ENCODE measurements around the gene NR1I2. TPM values are rescaled to one million over a fixed set of nuclear protein-coding genes. Genes with fewer than 3 reads are reported as not detected.

NR1I2 gene
- not detected in 2 replicates for total RNA-seq (2014; rRNA removed; shearing (Covaris generic); ENCODE audit: low replicate concordance)

DNA sequence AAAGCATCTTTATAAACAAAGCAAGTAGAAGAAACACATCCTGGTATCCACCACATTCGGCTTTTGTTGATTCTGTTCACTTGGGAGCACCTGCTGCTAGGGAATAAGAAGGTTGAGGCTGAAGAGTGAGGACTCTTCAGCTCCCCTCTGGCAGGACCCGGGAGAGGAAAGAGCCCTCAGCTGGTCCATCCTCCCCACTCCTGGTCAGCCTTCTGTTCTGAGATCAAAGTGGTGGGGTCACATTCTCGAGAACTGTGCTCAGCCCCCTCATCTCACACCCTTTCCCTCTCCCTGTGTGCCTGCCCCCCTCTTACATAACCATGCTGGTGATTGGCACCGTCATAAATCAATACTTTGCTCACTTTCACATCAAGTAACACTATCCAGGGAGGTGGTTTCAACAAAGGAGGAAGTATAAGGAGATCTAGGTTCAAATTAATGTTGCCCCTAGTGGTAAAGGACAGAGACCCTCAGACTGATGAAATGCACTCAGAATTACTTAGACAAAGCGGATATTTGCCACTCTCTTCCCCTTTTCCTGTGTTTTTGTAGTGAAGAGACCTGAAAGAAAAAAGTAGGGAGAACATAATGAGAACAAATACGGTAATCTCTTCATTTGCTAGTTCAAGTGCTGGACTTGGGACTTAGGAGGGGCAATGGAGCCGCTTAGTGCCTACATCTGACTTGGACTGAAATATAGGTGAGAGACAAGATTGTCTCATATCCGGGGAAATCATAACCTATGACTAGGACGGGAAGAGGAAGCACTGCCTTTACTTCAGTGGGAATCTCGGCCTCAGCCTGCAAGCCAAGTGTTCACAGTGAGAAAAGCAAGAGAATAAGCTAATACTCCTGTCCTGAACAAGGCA is at the start of gene NR1I2:
NR1I2 (plus strand) TSS at position 772 of the 869 bp plus-strand sequence.
- in situ Hi-C loops (cut with HindIII; ENCODE audit: low pct_unique_long_range_greater_than_20kb, low sequenced_read_pairs) = no loop called here
- no peak for DNase-seq (ENCODE audit: low read depth)

DNA sequence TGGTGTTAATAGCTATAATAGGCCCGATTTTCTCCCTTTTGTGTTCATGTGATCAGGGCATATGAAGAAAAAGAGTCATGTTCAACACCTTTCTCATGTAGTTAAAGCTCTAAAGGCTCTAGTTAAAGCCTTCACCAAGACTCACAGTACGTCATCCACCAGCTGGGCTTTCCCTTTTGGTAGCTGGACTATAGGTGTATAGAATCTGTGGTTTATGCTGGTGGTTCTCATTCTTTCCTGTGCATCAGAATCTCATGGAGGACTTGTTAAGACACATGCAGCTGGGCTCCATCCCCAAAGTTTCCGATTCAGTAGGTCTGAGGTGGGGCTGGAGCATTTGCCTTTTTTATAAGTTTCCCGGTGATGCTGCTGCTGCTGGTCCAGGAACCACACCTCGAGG is 48.1 kb upstream of the NR1I2 start:
- in situ Hi-C loops (cut with HindIII; ENCODE audit: low pct_unique_long_range_greater_than_20kb, low sequenced_read_pairs) = no loop called here
- DNase-seq (ENCODE audit: low read depth) = no peak

DNA sequence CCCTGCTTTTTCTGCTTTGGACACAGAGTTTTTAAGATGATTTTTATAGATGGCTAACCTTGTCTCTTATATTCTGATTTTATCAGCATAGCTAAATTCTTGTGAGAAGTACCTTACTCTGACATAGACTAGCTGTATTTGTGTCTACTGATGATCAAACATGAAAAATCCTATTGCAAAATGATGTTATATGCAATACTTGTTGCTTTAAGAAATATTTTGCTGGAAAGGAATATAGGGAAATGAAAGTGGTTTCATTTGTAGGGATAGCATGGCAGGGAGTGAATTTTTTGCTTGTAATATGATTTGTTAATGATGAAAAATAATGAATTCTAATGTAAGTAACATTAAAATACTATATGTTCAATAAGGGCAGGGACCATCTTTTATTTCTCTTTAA is 43.2 kb upstream of the NR1I2 start:
- in situ Hi-C loops (cut with HindIII; ENCODE audit: low pct_unique_long_range_greater_than_20kb, low sequenced_read_pairs) = no loop called here
- DNase-seq (ENCODE audit: low read depth) = no peak

DNA sequence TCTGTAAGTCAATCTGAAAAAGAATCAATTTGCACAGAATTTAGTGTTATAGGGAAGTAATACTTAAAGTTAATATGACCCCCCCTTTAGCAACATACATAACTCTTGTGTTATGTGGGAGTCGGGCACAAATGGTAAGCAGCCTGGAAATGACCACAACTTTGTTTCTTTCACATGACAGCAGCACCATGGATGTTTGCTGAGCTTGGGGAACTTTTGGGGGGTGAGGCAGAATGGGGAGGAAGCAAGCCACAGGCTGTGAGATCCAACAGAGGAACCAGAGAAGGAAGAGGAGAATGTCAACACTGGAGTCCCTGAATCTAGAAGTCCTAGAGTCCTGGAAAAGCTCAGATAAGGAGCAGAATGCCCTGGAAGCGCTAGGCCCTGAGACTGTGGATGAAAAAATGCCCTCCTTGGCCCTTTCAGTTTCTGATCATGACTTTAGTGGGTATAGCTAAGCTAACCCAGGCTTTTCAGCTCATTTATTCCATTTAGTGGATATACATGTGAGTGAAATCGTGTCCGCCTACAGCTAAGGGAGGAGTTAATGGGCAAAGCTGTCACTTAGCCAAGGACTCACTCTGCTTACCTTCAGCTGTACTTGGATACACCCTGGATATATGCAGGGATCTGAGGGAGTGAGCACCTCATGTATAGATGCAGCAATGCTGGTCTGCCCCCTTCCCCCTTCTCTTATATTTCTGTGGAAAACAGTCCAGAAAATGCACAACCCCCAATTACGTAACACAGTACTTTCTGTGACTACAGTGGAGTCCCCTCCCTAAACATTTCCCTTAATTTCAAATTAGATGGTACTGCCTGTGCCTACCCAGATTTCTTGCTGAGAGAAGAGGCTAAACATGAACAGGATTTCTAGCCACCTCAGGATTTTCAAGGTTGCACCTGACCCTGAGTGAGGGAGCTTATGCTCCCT is 40.0 kb upstream of the NR1I2 start:
- DNase-seq (ENCODE audit: low read depth) = no peak
- in situ Hi-C loops (cut with HindIII; ENCODE audit: low pct_unique_long_range_greater_than_20kb, low sequenced_read_pairs) = no loop called here

DNA sequence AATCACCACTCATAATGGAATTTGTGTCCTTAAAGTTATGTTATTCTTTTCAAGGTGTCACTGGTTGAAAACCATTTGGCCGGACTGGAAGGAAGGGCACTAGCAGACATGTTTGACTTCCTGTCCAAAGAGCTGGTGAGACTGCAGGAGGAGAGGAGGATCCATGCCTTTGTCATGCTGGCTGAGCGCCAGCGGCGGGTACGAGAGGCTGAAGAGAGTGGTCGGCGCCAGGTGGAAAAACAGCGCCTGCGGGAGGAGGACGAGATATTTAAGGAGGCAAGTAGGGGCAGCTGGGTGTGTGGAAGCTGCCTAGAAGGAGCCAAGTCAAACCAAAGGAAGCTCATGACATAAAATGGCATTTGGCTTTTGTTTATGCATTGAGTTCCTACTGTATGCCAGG is 38.0 kb upstream of the NR1I2 start:
- DNase-seq (ENCODE audit: low read depth) = no peak
- in situ Hi-C loops (cut with HindIII; ENCODE audit: low pct_unique_long_range_greater_than_20kb, low sequenced_read_pairs) = no loop called here

DNA sequence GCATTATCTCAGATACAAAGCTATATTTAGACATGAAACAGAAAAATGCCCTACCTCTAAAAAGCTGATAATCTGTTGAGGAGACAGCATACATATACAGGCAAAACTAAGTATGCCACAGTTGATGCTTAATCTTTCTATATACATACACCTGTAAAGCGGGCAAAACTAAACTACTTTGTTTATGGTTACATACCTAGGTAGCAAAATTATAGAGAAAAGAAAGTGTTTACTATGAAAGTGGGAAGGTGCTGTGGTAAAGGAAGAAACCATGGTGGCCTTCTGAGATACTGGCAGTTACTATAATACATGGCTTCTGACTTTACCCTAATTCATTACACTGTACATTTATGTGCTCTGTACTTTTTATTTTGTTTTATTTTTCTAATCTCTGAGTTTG is 36.0 kb upstream of the NR1I2 start:
- no peak for DNase-seq (ENCODE audit: low read depth)
- in situ Hi-C loops (cut with HindIII; ENCODE audit: low pct_unique_long_range_greater_than_20kb, low sequenced_read_pairs) = no loop called here

DNA sequence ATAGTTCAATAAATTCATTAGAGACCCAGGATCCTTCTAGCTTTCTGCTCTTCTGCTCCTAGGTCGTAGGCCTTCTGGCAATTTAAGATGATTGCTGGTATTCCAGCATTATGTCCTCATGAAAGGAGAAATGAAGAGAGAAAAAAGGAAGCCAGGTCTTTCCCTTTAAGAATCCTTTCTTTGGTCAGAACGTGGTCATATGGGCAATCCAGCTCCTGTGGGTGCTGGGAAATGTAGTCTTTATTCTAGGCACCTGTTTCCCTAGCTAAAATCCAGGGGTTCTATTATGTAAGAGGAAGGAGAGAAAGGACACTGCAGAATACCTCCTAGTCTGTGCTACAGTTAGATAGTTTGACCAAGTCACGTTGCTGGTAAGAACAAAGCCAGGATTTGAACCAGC is 35.5 kb upstream of the NR1I2 start:
- no peak for DNase-seq (ENCODE audit: low read depth)
- in situ Hi-C loops (cut with HindIII; ENCODE audit: low pct_unique_long_range_greater_than_20kb, low sequenced_read_pairs) = no loop called here

DNA sequence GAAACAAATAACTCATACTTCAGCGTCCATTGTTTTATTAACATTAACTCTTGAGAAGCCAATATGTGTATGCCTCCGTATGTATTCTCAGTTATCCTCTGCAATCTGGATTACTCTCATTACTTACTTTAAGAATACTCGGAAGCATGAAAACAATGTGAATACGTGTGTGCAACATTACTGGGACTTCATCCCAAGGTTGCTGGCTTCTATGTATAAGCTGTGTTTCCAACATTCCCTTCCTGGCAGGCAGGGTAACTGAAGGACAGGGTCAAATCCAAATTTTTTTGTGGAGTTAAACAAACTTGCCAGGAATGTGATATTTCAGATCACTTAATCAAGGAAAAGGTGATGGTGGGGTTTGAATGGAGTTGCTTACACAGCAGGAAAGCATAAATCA is 34.5 kb upstream of the NR1I2 start:
- in situ Hi-C loops (cut with HindIII; ENCODE audit: low pct_unique_long_range_greater_than_20kb, low sequenced_read_pairs) = no loop called here

DNA sequence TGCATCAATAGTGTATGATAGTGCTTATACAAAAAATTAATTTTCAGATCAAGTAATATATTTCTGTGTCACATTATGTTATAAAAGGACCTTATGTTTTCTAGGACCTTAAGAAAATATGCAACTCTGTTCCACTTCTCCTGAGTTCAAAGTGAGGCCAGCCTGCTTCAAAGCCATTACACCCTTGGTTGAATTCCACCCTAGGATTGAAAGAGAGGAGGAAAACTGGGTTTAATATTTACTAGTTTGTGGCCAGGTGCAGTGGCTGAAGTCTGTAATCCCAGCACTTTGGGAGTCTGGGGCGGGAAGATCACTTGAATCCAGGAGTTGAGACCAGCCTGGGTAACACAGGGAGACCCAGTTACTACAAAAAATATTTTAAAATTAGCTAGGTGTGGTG is 32.9 kb upstream of the NR1I2 start:
- in situ Hi-C loops (cut with HindIII; ENCODE audit: low pct_unique_long_range_greater_than_20kb, low sequenced_read_pairs) = no loop called here

More for the DNA sequence above, 34.5 kb upstream of the NR1I2 start:
- DNase-seq (ENCODE audit: low read depth) = no peak

DNA sequence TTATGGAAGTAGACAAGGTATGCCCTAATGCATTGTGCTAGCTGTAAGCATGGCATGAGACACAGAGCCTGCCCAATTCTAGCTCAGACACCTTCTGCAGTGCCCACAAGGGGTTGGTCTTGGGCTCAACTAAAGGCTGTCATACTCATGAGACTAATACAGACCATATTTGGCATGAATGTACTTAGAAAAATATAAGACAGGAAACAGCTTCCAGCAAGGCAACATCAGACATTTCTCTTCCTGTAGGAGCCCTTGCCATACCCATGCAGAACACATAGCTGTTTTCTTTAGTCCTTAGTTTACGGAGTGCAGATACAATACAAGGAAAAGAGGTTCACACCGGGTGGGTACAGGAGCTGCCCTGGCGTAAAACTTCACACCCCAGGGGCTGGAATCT is 30.5 kb upstream of the NR1I2 start:
- in situ Hi-C loops (cut with HindIII; ENCODE audit: low pct_unique_long_range_greater_than_20kb, low sequenced_read_pairs) = no loop called here
- DNase-seq (ENCODE audit: low read depth) = no peak

More for the DNA sequence above, 32.9 kb upstream of the NR1I2 start:
- no peak for DNase-seq (ENCODE audit: low read depth)

DNA sequence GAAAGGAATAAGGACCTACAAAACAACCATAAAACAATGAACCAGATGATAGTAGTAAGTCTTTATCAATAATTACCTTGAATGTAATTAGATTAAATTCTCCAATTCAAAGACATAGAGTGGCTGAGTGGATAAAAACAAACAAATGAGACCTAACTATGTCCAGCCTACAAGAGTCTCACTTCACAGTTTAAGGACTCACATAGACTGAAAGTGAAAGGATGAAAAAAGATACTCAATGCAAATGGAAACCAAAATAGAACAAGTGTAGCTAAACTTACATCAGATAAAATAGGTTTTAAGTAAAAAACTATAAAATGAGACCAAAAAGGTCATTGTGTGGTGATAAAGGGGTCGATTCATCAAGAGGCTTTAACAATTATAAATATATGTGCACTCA is 21.9 kb upstream of the NR1I2 start:
- DNase-seq (ENCODE audit: low read depth) = no peak
- in situ Hi-C loops (cut with HindIII; ENCODE audit: low pct_unique_long_range_greater_than_20kb, low sequenced_read_pairs) = no loop called here

DNA sequence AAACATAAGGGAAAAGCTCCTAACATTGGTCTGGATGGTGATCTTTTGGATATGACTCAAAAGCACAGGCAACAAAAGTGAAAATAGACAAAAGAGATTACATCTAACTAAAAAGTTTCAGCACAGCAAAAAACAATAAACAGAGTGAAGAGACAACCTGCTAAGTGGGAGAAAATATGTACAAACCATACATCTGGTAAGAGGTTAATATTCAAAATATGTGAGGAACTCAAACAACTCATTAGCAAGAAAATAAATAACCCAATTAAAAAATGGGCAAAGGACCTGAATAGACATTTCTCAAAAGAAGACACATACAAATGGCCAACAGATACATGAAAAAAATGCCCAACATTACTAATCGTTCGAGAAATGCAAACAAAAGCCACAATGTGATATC is 19.0 kb upstream of the NR1I2 start:
- DNase-seq (ENCODE audit: low read depth) = no peak
- in situ Hi-C loops (cut with HindIII; ENCODE audit: low pct_unique_long_range_greater_than_20kb, low sequenced_read_pairs) = no loop called here

DNA sequence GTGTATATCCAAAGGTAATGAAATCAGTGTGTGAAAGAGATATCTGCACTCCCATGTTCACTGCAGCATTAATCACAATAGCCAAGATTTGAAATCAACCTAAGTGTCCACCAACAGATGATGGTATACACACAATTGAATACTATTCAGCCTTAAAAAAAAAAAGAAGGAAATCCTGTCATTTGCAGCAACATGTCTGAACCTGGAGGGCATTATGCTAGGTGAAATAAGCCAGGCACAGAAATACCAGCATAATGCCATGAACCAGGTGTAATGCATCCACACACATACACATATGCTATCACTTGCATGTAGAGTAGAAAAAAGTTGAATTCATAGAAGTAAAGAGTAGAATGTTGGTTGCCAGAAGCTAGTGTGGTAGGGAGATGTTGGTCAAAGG is 18.4 kb upstream of the NR1I2 start:
- in situ Hi-C loops (cut with HindIII; ENCODE audit: low pct_unique_long_range_greater_than_20kb, low sequenced_read_pairs) = no loop called here
- DNase-seq (ENCODE audit: low read depth) = no peak

DNA sequence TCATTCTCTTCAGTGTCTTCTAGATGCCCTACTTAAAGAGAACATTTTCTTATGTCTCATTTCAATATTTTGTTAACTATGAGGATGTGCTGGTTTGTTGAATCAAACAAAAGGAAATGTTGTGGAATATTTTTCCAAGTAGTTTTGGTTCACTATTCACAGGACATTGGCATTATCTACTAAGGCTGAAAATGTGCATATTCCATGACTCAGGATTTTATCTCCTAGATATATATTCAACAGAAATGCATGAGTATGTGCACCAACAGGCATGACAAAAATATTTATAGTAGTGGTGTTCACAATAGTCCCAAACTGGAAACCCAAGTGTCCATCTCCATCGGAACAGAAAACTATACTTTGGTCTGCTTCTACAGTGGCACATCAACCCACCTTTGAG is 16.7 kb upstream of the NR1I2 start:
- in situ Hi-C loops (cut with HindIII; ENCODE audit: low pct_unique_long_range_greater_than_20kb, low sequenced_read_pairs) = no loop called here
- DNase-seq (ENCODE audit: low read depth) = no peak

DNA sequence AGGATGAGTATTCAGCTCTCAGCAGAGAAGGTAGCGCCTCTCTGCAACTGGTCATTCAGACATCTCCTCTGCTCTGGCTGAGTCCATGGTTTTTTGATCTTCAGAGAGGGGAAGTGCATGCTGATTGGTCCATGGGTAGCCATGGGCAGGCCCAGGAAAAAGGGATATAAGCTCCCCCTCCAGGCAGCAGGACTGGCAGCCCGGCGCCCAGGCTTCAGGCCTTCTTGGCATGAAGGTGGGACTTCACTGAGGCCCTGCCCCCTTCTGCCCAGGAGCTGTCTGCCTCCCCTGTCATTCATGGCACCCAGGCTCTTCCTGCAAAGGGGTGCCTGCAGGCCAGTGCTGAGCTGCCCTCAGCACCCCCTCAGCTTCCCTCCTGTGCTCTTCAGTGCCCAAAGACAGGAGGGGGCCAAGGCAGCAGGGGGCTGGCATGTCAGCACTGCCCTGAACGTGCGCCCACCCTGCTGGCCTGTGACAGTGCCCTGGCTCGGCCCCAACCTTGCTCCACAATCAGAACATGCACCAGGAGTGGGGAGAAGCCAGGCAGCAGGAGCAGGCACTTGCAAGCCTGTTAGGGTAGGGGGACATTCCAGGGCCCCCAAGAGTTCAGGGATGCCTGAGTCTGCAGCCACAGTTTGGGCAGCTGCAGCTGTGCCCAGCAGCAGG is 13.8 kb upstream of the NR1I2 start:
- no peak for DNase-seq (ENCODE audit: low read depth)
- in situ Hi-C loops (cut with HindIII; ENCODE audit: low pct_unique_long_range_greater_than_20kb, low sequenced_read_pairs) = no loop called here

DNA sequence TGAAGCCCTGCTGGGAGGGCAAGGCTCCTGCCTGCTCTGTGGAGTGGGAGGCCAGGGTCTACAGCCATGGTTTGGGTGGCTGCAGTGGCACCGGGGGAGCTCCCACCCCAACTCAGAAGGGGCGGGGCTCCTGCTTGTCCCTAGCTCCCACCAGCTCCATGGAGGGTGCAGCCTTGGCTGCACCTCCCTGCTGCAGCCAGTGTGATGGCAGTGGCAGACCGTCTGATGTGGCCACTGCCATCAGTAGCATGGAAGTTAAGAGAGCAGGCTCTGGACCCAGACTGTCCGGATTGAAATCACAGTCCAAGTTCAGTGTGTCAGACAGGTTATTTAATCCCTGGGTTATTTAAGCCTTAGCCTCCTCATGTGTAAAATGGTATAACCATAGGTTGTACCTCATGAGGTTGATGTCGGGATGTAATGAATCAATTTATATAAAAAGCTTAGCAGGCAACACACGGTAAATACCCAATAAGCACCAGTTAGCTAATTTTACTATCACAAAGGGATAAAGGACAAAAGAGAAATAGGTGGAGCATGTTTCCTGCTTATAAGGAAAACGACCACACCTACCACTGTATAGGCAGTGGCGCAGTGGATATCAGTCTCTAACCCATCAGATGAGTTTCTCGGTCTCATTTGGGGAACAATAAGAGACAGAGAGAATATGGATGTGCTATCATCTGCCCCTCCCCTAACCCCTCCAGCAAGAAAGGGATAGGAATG is 13.1 kb upstream of the NR1I2 start:
- no peak for DNase-seq (ENCODE audit: low read depth)
- in situ Hi-C loops (cut with HindIII; ENCODE audit: low pct_unique_long_range_greater_than_20kb, low sequenced_read_pairs) = no loop called here

DNA sequence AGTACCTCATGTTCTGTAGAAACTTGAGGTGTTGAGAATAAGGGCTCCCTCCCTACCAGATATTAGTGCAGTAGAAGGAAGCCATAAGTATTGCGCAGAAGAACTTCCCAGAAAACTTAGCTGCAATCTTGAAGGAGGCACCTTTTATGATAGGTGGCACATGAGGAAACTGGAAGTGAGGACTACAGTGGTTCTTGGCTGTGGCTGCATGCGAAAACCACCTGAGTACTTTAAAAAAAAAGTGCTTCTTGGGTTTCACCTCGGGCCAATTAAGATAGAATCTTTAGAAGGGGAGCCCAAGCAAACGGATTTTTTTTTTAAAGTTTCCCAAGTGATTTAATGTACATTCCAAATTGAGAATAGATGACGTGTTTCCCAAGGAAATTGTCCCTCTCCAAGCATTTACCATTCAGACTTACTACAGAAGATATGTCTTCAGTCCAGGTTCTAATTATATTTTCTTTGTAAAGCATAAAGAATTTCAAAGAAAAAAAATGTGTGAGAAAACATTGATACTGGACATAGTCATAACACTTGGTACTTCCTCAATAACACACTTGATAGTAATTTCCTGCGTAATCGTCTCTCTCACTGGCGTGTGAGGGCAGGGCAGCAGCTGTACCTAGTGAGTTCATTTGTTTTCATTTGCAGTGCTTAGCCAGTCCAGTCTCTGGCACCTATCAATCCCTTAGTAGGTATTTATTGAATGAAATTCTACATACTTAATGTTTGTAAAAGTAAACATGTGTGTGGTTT is 12.3 kb upstream of the NR1I2 start:
- in situ Hi-C loops (cut with HindIII; ENCODE audit: low pct_unique_long_range_greater_than_20kb, low sequenced_read_pairs) = no loop called here
- DNase-seq (ENCODE audit: low read depth) = peak; percentile 49

Data from Caki2 (cell line).